Bronchial epithelial cell (primary cell): ENCODE results near the gene PTAFR. TPM values are rescaled to one million over a fixed set of nuclear protein-coding genes. Genes with fewer than 3 reads are reported as not detected.

Source experiments
- DNase-seq: peaks from one replicate; pipeline ENCODE4 v3.0.0-alpha.2; 2010; ENCODE audit warnings: low read depth
- FAIRE-seq: peaks from 2 replicates; lab custom pipeline; 2011; peaks lifted over from hg19 to GRCh38; lab: Jason Lieb, UNC
- H3K27me3 ChIP-seq: 2 replicates; pipeline ENCODE4 v1.5.1; 2011; ENCODE audit warnings: low read length; ENCODE audit not compliant: control insufficient read depth, insufficient read depth
- H3K36me3 ChIP-seq: 2 replicates; pipeline ENCODE4 v1.5.1; 2011; ENCODE audit warnings: low read length; ENCODE audit not compliant: control insufficient read depth, insufficient read depth
- H3K4me3 ChIP-seq: 2 replicates; pipeline ENCODE4 v1.5.1; 2011; ENCODE audit warnings: mild to moderate bottlenecking, low read depth, low read length, control low read depth
- total RNA-seq: library from RNA; depleted of rRNA; stranded (reverse); fragments of >200 nt; gene quantifications from 2 replicates; pipeline ENCODE4 v1.2.1, GENCODE V29; 2014
- TF ChIP-seq, protein P1 (sequence below): IDR thresholded peaks from 2 replicates; pipeline ENCODE4 v1.5.1; 2011; ENCODE audit warnings: mild to moderate bottlenecking, moderate library complexity, low read length, control low read depth, inconsistent platforms; ENCODE audit not compliant: insufficient read depth, severe bottlenecking

PTAFR gene
- total RNA-seq, 1 donor from 2014 or later = 5.0 TPM

DNA sequence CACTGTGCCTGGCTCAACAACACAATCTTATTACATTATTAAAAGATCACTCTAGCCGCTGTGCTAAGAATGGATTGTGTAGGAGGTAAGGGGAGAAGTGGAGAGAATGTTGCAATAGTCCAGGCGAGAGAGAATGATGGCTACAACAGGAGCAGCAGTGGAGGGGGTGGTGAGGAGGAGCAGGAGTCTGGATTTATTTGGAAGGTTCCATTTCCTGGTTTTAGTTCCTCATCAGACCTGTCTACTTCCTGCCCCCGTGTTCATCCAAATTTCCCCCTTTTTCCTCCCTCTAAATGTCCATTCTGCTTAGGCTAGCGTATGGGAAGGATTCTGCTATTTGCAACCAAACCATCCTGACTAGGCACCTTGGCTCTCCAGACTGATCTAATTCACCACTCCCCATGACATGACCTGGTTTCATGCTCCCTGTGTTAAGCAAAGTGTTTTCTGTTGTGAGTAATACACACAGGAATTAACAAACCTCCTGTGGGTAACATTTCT is 53.0 kb downstream of the PTAFR start:
- FAIRE-seq (no peak), DNase-seq (peak; percentile 89)
- Histone ChIP-seq H3K36me3 (no peaks in the 10 kb centered on the region), H3K27me3 (no peaks in the 10 kb centered on the region), H3K4me3 (no peak overlapping the region)
- TF ChIP-seq, protein P1, sequence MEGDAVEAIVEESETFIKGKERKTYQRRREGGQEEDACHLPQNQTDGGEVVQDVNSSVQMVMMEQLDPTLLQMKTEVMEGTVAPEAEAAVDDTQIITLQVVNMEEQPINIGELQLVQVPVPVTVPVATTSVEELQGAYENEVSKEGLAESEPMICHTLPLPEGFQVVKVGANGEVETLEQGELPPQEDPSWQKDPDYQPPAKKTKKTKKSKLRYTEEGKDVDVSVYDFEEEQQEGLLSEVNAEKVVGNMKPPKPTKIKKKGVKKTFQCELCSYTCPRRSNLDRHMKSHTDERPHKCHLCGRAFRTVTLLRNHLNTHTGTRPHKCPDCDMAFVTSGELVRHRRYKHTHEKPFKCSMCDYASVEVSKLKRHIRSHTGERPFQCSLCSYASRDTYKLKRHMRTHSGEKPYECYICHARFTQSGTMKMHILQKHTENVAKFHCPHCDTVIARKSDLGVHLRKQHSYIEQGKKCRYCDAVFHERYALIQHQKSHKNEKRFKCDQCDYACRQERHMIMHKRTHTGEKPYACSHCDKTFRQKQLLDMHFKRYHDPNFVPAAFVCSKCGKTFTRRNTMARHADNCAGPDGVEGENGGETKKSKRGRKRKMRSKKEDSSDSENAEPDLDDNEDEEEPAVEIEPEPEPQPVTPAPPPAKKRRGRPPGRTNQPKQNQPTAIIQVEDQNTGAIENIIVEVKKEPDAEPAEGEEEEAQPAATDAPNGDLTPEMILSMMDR = no peak

DNA sequence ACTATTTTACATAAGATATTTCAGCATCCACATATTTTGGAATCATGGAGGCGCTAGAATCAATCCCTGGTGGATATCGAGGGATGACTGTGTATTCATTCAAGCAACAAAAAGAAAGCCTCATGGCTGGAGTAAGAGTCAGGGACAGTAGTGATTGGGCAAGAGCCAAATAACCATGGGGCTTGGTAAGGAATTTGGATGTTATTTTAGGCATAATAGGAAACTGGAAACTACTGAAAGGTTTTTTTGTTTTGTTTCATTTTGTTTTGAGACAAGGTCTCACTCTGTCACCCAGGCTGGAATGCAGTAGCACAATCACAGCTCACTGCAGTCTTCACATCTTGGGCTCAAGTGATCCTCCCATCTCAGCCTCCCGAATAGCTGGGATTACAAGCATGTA is 54.3 kb downstream of the PTAFR start:
- TF ChIP-seq, protein P1 = no peak
- Histone ChIP-seq H3K4me3 (no peak overlapping the region), H3K27me3 (no peaks in the 10 kb centered on the region), H3K36me3 (no peaks in the 10 kb centered on the region)
- DNase-seq (no peak), FAIRE-seq (no peak)

DNA sequence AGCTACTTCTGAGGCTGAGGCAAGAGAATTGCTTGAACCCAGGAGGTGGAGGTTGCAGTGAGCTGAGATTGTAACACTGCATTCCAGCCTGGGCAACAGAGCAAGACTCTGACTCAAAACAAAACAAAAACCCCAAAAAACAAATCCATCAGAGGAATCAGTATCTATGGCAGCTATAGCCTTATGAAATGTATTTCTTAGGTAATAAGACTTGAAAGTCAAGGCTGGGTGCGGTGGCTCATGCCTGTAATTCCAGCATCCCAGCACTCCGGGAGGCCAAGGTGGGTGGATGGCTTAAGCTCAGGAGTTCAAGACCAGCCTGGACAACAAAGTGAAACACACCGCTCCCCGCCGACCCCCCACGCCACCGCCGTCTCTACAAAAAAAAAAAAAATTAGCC is 56.9 kb downstream of the PTAFR start:
- no peak for DNase-seq
- H3K27me3 ChIP-seq = no peaks in the 10 kb centered on the region
- no peaks in the 10 kb centered on the region for H3K36me3 ChIP-seq
- no peak for FAIRE-seq
- TF ChIP-seq, protein P1 = no peak
- H3K4me3 ChIP-seq = no peak overlapping the region

DNA sequence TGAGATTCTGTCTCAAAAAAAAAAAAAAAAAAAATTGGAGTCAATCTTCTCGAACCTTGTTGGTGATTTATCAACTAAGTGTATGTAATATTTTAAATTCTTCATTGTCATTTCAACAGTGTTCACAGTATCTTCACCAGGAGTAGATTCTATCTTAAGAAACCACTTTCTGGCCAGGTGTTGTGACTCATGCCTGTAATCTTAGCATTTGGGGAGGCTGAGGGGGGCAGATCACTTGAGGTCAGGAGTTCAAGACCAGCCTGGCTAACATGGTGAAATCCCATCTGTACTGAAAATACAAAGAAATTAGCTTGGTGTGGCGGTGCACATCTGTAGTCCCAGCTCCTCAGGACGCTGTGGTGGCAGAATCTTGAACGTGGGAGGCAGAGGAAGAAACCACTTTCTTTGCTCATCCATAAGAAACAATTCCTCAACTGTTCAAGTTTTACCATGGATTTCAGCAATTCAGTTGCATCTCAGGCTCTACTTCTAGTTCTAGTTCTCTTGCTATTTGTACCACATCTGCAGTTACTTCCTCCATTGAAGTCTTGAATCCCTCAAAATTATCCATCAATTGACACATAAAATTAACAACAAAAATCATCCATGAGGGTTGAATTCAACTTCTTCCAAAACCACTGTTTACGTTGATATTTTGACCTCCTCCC is 57.7 kb downstream of the PTAFR start:
- Histone ChIP-seq H3K4me3 (no peak overlapping the region), H3K27me3 (no peaks in the 10 kb centered on the region), H3K36me3 (no peaks in the 10 kb centered on the region)
- FAIRE-seq (no peak), DNase-seq (no peak)
- TF ChIP-seq, protein P1 = no peak

DNA sequence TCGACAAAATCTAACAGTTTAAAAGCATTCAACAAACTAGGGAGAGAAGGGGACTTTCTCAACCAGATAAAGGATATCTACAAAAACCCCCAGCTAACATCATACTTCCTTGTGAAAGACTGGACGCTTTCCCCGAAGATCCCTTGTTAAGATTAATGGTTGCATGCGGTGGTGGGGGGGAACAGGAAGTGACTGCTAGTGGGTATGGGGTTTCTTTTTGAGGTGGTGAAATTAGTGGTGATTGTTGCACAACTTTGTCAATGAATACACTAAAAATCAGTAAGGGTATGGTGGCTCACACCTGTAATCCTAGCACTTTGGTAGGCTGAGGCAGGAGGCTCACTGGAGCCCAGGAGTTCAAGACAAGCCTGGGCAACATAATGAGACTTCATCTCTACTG is 61.2 kb downstream of the PTAFR start:
- Histone ChIP-seq H3K4me3 (no peak overlapping the region), H3K27me3 (no peaks in the 10 kb centered on the region), H3K36me3 (no peaks in the 10 kb centered on the region)
- no peak for FAIRE-seq
- DNase-seq = peak; percentile 49
- TF ChIP-seq, protein P1 = no peak

DNA sequence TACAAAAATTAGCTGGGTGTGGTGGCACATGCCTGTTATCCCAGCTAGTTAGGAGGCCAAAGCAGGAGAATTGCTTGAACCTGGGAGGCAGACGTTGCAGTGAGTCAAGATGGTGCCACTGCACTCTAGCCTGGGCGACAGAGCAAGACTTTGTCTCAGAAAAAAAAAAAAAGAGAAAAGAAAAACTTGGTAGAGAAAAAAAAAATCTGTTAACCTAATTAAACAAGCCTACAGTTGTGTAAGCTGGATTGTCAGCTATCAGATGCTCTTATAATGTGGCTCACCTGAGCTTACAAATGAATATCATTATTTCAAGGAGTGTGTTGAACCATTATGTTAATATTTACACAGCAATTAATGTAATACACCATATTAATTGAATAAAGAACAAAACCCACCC is 61.6 kb downstream of the PTAFR start:
- TF ChIP-seq, protein P1 = no peak
- Histone ChIP-seq H3K36me3 (no peaks in the 10 kb centered on the region), H3K4me3 (no peak overlapping the region), H3K27me3 (no peaks in the 10 kb centered on the region)
- no peak for DNase-seq
- no peak for FAIRE-seq
